Esophagus squamous epithelium (tissue), 5 donors: ENCODE results near the gene INTS2. TPM values are rescaled to one million over a fixed set of nuclear protein-coding genes. Genes with fewer than 3 reads are reported as not detected.

Source experiments
- DNase-seq: peaks from one replicate; lab custom pipeline; 2025; lab: John Stamatoyannopoulos, UW
- H3K27ac ChIP-seq, 4 donors: fragments of 200-600 bp; sonication (generic); one replicate each; pipeline ENCODE4 v1.5.1; 2016 to 2019; ENCODE audit warnings: mild to moderate bottlenecking in 1 of 4
- H3K27me3 ChIP-seq, 4 donors: fragments of 200-600 bp; sonication (generic); 1 replicate in 3 of 4; 2 replicates in 1 of 4; pipeline versions ENCODE4 v1.5.1 to v1.6.0; 2017 to 2021; ENCODE audit warnings: antibody characterized with exemption in 1 of 4
- H3K36me3 ChIP-seq, 3 donors: fragments of 200-600 bp; sonication (generic); one replicate each; pipeline ENCODE4 v1.5.1; 2016 to 2019
- H3K4me1 ChIP-seq, 3 donors: fragments of 200-600 bp; sonication (generic); one replicate each; pipeline ENCODE4 v1.5.1; 2017 to 2019
- H3K4me3 ChIP-seq, 4 donors: fragments of 200-600 bp; sonication (generic); 1 replicate in 3 of 4; 2 replicates in 1 of 4; pipeline ENCODE4 v1.5.1; 2016 to 2019; ENCODE audit warnings: mild to moderate bottlenecking in 2 of 4, moderate library complexity in 1 of 4
- H3K9me3 ChIP-seq, 3 donors: fragments of 200-600 bp; sonication (generic); one replicate each; pipeline ENCODE4 v1.5.1; 2016 to 2019
- POLR2A ChIP-seq, 4 donors: fragments of 450-650 bp; IDR thresholded peaks; one replicate each; pipeline ENCODE4 v1.6.1; 2017; ENCODE audit warnings: antibody characterized with exemption in 4 of 4, mild to moderate bottlenecking in 4 of 4, moderate library complexity in 3 of 4
- WGBS, 2 donors: methylation state at CpG; one replicate each; pipeline ENCODE4 v1.1.5; 2018; 5-methylcytosine and 5-hydroxymethylcytosine counted together
- intact Hi-C: fragments of 100-400 bp; cut with DNase I; formaldehyde crosslinking; loops from one replicate; pipeline ENCODE4 v1.15.0; 2022
- total RNA-seq, 4 donors: library from RNA; depleted of rRNA; stranded (reverse); fragments of >200 nt; gene quantifications; one replicate each; pipeline ENCODE4 v1.1.0, GENCODE V29; 2016
- TF ChIP-seq, protein P1 (sequence below), 6 experiments: fragments of 450-650 bp in 4 of 6; fragments of 200-600 bp in 2 of 6; sonication (generic) in 2 of 6; IDR thresholded peaks; one replicate each; pipeline ENCODE4 v1.5.1; 2016 to 2019; ENCODE audit warnings: antibody characterized with exemption in 6 of 6, mild to moderate bottlenecking in 4 of 6, moderate library complexity in 4 of 6
- donor health status: DM: yes; HTN: yes; CAD: no.

The INTS2 gene
- total RNA-seq, 4 donors from 2014 or later: 7.6 to 11.8 (median 10.7) TPM

- no peaks in the 10 kb centered on the region for H3K4me1 ChIP-seq
- H3K9me3 ChIP-seq: no peaks in the 10 kb centered on the region
- H3K4me3 ChIP-seq: no peak overlapping the region
- no peak overlapping the region for H3K27ac ChIP-seq
- DNase-seq: no peak
- H3K27me3 ChIP-seq: no peaks in the 10 kb centered on the region
- TF ChIP-seq, protein P1, sequence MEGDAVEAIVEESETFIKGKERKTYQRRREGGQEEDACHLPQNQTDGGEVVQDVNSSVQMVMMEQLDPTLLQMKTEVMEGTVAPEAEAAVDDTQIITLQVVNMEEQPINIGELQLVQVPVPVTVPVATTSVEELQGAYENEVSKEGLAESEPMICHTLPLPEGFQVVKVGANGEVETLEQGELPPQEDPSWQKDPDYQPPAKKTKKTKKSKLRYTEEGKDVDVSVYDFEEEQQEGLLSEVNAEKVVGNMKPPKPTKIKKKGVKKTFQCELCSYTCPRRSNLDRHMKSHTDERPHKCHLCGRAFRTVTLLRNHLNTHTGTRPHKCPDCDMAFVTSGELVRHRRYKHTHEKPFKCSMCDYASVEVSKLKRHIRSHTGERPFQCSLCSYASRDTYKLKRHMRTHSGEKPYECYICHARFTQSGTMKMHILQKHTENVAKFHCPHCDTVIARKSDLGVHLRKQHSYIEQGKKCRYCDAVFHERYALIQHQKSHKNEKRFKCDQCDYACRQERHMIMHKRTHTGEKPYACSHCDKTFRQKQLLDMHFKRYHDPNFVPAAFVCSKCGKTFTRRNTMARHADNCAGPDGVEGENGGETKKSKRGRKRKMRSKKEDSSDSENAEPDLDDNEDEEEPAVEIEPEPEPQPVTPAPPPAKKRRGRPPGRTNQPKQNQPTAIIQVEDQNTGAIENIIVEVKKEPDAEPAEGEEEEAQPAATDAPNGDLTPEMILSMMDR (IDR thresholded peaks at IDR 0.05): no peak
- TF ChIP-seq POLR2A (IDR thresholded peaks at IDR 0.05): no peak
- intact Hi-C loops: no loop called here
- WGBS, 2 donors: 96 to 99% methylated on average over 8 of the region's 8 CpGs
- no peaks in the 10 kb centered on the region for H3K36me3 ChIP-seq
Observed at GRCh38 chr17:61846088-61846487, 81.7 kb downstream of the INTS2 start.

GRCh38 chr17:61843435-61843834 is 84.3 kb downstream of the INTS2 start:
- Histone ChIP-seq H3K36me3 (no peaks in the 10 kb centered on the region), H3K4me3 (no peak overlapping the region), H3K9me3 (no peaks in the 10 kb centered on the region), H3K27ac (no peak overlapping the region), H3K27me3 (no peaks in the 10 kb centered on the region), H3K4me1 (no peaks in the 10 kb centered on the region)
- TF ChIP-seq, protein P1 (IDR thresholded peaks at IDR 0.05): no peak
- TF ChIP-seq POLR2A (IDR thresholded peaks at IDR 0.05): no peak
- intact Hi-C loops: no loop called here
- no peak for DNase-seq
- WGBS, 2 donors: 92 to 100% methylated on average over 1 of the region's 1 CpG

DNA sequence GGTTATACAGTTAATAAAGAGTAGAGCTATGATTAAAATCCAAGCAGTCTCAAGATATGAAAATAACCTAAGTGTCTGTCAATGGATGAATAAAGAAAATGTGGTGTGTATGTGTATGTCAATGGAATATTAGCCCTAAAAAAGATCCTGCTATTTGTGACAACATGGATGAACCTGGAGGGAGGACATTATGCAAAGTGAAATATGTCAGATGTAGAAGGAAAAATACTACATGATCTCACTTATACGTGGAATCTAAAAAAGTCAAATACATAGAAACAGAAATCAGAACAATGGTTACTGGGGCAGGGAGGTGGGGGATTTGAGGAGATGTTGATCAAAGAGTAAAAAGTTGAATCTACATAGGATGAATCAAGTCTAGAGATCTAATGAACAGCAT is 84.9 kb downstream of the INTS2 start:
- no peaks in the 10 kb centered on the region for H3K36me3 ChIP-seq
- H3K27ac ChIP-seq: no peak overlapping the region
- no peaks in the 10 kb centered on the region for H3K9me3 ChIP-seq
- no peak for TF ChIP-seq POLR2A (IDR thresholded peaks at IDR 0.05)
- H3K4me3 ChIP-seq: no peak overlapping the region
- WGBS, 2 donors: 88 to 95% methylated on average over 1 of the region's 1 CpG
- no peak for DNase-seq
- no peaks in the 10 kb centered on the region for H3K4me1 ChIP-seq
- H3K27me3 ChIP-seq: no peaks in the 10 kb centered on the region
- intact Hi-C loops: no loop called here

GRCh38 chr17:61839300-61839786 is 88.4 kb downstream of the INTS2 start:
- no peaks in the 10 kb centered on the region for H3K27me3 ChIP-seq
- no peak overlapping the region for H3K27ac ChIP-seq
- H3K4me1 ChIP-seq: no peaks in the 10 kb centered on the region
- no peaks in the 10 kb centered on the region for H3K9me3 ChIP-seq
- intact Hi-C loops: loop anchor here (5.0 kb wide), 1 partner anchor 427 kb away; no protein-coding TSS in a partner anchor
- WGBS, 2 donors: 92% methylated on average over 1 of the region's 1 CpG
- DNase-seq: no peak
- no peak overlapping the region for H3K4me3 ChIP-seq
- no peak for TF ChIP-seq POLR2A (IDR thresholded peaks at IDR 0.05)
- TF ChIP-seq, protein P1 (IDR thresholded peaks at IDR 0.05): no peak
- no peaks in the 10 kb centered on the region for H3K36me3 ChIP-seq

DNA sequence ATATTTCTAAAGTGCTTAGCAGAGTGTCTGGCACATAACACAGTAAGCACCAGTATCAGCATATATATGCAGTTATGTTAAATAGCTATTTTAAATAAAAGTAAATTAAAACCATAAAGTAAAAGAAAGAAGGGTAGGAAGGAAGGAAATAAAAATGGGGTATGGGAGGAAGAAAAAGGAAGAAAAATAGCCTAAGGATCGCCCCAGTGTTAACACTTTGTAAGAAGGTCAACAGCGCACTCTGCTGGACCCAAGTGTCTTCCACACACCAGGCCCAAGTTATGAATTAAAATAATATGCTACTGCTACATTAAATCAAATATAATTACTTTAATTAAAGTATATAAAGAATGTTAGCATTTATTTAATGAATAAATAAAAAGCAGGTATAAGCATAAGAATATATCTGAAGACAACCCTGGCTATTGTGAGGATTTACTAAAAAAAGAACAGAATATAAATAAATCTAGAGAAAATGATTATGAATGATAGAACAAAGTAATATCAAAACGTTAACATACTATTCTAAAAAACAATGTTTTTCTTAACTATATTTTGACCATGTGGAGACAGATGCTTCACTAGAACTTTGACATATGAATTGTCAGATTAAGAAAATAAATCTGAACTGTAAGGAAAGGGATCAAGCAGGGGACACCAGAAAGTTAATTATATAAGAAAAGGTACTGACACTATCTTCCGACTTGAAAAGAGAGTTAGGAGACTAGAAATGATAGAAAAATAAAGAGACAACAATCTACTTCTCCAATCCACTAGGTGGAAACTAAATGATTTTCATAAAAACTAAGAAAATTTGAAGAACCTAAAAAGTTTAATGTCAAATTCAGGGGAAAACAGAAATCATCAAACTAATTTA is 90.4 kb downstream of the INTS2 start:
- DNase-seq: no peak
- Histone ChIP-seq H3K4me1 (peaks cover 0 to 8% (median 0%) of the 10 kb centered on the region in 3 donors), H3K9me3 (no peaks in the 10 kb centered on the region), H3K4me3 (no peak overlapping the region), H3K27me3 (no peaks in the 10 kb centered on the region), H3K36me3 (no peaks in the 10 kb centered on the region), H3K27ac (no peak overlapping the region)
- intact Hi-C loops: loop anchor here (5.0 kb wide), 1 partner anchor 425 kb away; no protein-coding TSS in a partner anchor
- no peak for TF ChIP-seq POLR2A (IDR thresholded peaks at IDR 0.05)
- TF ChIP-seq, protein P1 (IDR thresholded peaks at IDR 0.05): peak; percentile 26 to 81 (median 73)
- 37 to 51% methylated on average over 4 of the region's 4 CpGs for WGBS, 2 donors
